COLO668 (cell line): ENCODE results near the gene FAM118B.

Source experiments
- DNase-seq: peaks from one replicate; lab custom pipeline; 2025; ENCODE audit not compliant: unreplicated experiment; lab: John Stamatoyannopoulos, UW

The FAM118B gene

GRCh38 chr11:126268361-126268707 is 56.8 kb downstream of the FAM118B start:
- DNase-seq = peak; percentile 55

- peak; percentile 99 for DNase-seq
These were observed 57.4 kb downstream of the FAM118B start, which contains the start of the genes FOXRED1 and SRPRA for GRCh38 chr11:126268708-126269579. Gene FOXRED1, plus strand, starts transcription at chr11:126269154. Its CDS starts 53 bp downstream, at chr11:126269207. Gene SRPRA, minus strand, starts transcription at chr11:126268895. Its CDS starts 91 bp downstream, at chr11:126268804.

DNA sequence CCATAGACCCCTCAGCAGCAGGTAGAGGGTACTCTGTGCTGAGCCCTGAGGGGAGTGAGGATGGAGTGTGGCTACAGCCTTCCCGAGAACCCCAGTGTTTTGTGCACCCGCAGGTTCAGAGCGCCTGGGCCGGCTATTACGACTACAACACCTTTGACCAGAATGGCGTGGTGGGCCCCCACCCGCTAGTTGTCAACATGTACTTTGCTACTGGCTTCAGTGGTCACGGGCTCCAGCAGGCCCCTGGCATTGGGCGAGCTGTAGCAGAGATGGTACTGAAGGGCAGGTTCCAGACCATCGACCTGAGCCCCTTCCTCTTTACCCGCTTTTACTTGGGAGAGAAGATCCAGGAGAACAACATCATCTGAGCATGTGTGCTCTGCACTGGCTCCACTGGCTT is 65.7 kb downstream of the FAM118B start:
- DNase-seq = no peak

DNA sequence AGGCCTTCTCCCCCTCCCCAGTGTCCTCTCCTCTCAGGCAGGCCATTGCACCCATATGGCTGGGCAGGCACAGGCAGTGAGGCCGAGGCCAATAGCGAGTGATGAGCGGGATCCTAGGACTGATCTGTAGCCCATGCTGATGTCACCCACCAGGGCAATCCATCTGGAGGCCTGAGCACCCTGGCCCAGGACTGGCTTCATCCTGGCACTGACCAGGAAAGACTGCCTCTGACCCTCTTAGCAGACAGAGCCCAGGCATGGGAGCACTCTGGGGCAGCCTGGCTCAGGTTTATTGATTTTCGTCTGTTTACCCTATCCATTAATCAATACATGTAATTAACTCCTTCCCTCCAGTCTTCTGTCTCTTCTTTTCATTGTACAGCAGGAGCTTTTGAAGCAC is 66.2 kb downstream of the FAM118B start:
- no peak for DNase-seq

- DNase-seq = no peak
These were observed 67.6 kb downstream of the FAM118B start for GRCh38 chr11:126279191-126279590.

DNA sequence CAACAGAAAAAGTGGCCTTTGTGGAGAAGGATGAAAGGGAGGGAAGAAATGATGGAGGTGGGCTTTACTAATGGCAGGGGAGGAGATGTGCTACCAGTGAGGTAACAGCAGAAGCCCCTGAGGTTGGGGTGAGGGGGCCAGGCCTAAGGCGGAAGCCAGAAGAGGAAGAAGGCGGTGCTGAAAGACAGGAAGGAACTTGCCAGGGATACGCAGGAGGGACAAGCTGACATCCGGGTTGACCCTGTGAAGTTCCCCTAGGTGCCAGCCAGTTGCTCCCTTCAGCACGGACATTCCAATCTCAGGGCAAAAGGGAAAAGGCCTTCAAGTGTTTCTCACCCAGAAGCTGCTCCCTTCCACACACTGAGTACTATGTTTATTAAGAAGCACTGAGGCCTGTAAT is 69.0 kb downstream of the FAM118B start:
- DNase-seq = no peak

- DNase-seq = no peak
These were observed 69.7 kb downstream of the FAM118B start for GRCh38 chr11:126281245-126281644.

DNA sequence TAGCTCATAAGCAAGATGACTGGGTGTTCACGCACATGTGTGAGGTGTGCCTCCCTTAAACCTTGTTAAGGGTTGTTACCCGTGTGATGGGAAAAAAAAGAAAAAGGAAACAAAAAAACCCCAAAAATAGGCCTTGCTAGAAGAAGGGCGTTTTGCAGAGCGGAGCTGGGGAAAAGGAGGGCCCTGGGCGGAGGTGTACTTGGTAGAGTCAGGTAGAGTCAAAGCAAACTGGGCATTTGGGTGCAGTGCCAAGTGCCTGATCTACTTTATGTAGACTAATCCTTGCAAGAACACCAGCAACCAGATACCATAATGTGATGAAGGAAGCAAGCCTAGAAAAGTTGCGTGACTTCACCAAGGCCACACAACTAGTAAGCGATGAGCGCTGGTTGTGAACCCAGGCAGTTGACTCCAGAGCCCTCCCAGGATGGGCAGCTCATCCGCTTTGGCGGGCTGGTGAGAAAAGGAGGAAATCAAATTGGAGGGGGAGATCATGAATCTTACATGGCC is 70.1 kb downstream of the FAM118B start:
- DNase-seq = no peak

DNA sequence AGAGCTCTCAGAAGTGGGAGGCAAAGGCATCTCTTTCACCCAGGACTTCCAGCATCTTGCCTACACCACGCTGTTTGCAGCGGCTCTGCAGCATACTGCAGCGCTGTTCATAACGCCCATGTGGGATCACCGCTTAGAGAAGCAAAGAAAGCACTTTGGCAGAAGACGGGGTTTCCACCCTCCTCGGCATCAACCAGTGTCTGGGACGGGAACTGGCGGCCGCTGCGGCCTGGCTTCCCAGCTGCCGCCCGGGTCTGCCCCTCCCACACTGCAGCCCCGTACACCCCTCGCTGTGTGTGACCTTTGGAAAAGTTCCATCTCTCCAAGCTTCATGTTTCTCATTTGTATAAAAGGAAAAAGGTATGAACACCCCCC is 70.8 kb downstream of the FAM118B start:
- peak; percentile 42 for DNase-seq

GRCh38 chr11:126282736-126283591 is 71.4 kb downstream of the FAM118B start, which contains the start of gene TIRAP:
Gene TIRAP, plus strand, starts transcription at chr11:126283093. Its CDS starts 7,802 bp downstream, at chr11:126290895.
- DNase-seq = peak; percentile 74

DNA sequence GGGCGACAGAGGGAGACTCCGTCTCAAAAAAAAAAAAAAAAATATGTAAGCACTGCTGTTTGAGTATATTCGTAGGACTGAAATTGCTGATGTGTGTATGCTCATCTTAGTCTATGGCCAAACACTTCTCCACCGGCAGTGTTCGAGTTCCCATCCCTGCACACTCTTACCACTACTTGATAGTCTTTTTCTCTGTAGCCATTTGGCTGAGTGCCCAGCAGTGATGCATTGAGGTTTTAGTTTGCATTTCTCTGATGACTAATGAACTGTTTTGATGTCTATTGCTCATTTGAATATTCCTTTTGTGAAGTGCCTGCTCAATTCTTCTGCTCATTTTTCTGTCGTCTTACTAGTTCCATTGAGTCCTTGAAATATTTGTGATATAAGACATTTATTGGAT is 73.2 kb downstream of the FAM118B start:
- peak; percentile 88 for DNase-seq

DNA sequence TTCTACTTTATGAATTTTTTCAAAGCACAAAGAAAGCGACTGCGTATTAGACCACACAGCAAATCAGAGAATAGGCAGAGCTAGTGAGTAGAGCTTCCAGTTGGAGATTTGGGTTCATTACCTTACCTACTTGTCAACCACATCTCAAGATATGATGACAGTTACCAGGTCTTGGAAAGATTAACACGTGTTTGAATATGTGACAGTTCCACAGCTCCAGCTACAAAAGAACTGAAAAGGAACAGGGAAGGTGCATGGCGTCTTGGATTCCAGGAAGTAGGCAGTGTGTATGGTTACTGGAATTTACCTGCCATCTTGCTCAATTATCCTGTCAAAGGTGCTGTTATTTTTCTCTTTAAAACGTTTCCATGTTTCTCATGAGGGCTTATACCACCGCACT is 76.7 kb downstream of the FAM118B start:
- DNase-seq = no peak

GRCh38 chr11:126290887-126291286 is 79.3 kb downstream of the FAM118B start:
- DNase-seq = no peak

- DNase-seq = no peak
These were observed 82.1 kb downstream of the FAM118B start for GRCh38 chr11:126293726-126294125.

DNA sequence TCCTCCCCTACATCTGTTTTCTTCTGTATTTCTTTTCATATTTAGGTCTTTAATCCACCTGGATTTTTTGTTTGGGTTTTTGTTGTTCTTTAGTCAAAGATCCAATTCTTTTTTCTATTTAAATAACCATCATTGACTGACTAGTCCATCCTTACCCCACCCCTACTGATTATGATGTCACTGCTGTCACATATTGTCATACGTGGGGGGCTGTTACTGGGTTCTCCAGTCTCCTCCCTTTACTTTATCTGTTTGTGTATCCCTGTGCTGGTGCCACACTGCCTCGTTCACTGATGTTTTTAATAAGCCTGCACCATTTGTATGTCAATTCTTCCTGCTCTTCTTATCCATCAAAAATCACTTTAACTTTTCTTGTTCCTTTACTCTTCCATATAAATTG is 85.4 kb downstream of the FAM118B start:
- no peak for DNase-seq

DNA sequence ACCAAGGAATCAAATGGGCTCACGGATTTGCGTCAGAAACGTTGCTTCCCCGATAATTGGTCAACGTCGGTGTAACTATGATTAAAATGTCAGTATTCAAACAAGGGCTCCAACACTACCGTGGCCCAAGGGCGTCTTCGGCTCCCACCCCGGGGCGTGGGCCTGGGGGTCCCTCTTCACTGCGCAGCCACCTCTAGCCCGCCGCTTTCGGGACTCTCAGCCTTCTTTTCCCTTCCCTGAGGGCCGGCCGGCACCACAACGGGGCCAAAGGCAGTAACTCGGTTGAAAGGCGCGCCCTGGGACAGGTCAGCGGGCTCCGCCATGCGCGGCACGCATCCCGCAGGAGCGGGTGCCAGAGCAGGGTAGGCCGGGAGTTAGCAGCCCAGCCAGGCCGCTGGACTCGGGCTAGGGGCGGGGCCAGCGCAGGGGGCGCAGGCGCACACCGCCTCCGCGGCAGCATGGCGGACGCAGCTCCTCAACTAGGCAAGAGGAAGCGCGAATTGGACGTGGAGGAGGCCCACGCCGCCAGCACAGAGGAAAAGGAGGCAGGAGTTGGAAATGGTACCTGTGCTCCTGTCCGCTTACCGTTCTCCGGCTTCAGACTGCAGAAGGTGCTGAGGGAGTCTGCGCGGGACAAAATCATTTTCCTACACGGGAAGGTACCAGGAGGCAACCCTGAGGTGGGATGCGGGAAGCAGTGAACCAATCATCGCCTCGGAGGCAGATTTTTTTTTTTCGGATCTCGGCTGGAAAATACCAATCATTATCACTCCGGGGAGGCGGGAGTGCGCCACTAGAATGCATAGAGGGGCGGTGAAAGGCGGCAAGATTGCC is 92.3 kb downstream of the FAM118B start, which contains the start of gene DCPS:
Gene DCPS, plus strand, starts transcription at position 438 of the 834 bp plus-strand sequence. Its CDS starts 21 bp downstream, at position 459.
- DNase-seq = peak; percentile 92

- DNase-seq = no peak
These were observed 93.0 kb downstream of the FAM118B start for GRCh38 chr11:126304457-126305075.

GRCh38 chr11:126305699-126306098 is 94.1 kb downstream of the FAM118B start:
- no peak for DNase-seq

DNA sequence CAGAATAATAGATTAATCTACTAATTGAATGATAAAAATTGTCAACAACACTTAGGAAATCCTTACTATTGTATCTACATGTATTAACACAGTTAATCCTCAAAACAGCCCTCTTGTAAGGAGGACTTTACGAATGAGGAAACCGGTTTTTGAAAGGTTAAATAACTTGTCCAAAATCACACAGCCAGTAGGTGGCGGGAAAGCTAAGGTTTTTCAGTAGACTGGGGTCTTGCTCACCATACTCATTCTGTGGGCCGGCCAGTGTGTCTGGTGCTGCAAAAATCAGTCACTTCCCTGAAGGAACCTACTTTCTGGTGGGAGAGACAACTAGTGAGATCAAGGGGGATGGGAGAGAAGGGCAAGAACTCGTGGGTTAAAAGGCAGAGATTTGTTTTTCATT is 96.1 kb downstream of the FAM118B start:
- peak; percentile 13 for DNase-seq

- DNase-seq = no peak
These were observed 96.7 kb downstream of the FAM118B start for GRCh38 chr11:126308271-126308671.
